ENCODE results near the gene SGF29.
"Not testable (repeated sequence)": the region's sequence is repeated elsewhere in the genome, so short reads cannot be mapped to it uniquely, and the experiment has no call there.

- TF ChIP-seq CTCF (IDR thresholded peaks at IDR 0.05; ENCODE audit: low read depth, low read length): peak; percentile 41
- not testable (repeated sequence) for TF ChIP-seq EZH2phosphoT487 (IDR thresholded peaks at IDR 0.05; ENCODE audit: low read depth)
Observed at GRCh38 chr16:28615486-28616223, 61.9 kb downstream of the SGF29 start.

All from OCI-LY3 (cell line).